Activated T-cell treated with anti-CD3 and anti-CD28 coated beads, Interleukin-2, amount 50 U/mL, for 4 hours (primary cell): Measurements from ENCODE around the gene TOR2A. TPM values are rescaled to one million over a fixed set of nuclear protein-coding genes. Genes with fewer than 3 reads are reported as not detected.

Experiments used
- ATAC-seq, 2 donors: fragments of 200-7000 bp; cut with Tn5 transposase; one replicate each; pipeline ENCODE4 v1.10.0; 2021
- DNase-seq: peaks from one replicate; pipeline ENCODE4 v3.0.0-alpha.2; 2020
- H3K27me3 Mint-ChIP-seq: one replicate; pipeline ENCODE4 v1.8.0; 2021; ENCODE audit warnings: low read depth, mixed read lengths
- H3K36me3 Mint-ChIP-seq: one replicate; pipeline ENCODE4 v1.8.0; 2022; ENCODE audit warnings: mixed read lengths; ENCODE audit not compliant: insufficient read depth
- H3K4me1 Mint-ChIP-seq: one replicate; pipeline ENCODE4 v1.8.0; 2021; ENCODE audit warnings: low read depth, mixed read lengths
- H3K4me3 Mint-ChIP-seq: one replicate; pipeline ENCODE4 v1.8.0; 2021; ENCODE audit warnings: mild to moderate bottlenecking, moderate library complexity, mixed read lengths
- H3K9me3 Mint-ChIP-seq: one replicate; pipeline ENCODE4 v1.8.0; 2021; ENCODE audit warnings: mixed read lengths
- total RNA-seq, 3 donors: library from RNA; stranded (reverse); gene quantifications; one replicate each; pipeline ENCODE4 v1.2.1, GENCODE V29; 2021

Gene TOR2A
- total RNA-seq, 3 donors from 2014 or later = 19.8 to 23.6 (median 20.1) TPM

DNA sequence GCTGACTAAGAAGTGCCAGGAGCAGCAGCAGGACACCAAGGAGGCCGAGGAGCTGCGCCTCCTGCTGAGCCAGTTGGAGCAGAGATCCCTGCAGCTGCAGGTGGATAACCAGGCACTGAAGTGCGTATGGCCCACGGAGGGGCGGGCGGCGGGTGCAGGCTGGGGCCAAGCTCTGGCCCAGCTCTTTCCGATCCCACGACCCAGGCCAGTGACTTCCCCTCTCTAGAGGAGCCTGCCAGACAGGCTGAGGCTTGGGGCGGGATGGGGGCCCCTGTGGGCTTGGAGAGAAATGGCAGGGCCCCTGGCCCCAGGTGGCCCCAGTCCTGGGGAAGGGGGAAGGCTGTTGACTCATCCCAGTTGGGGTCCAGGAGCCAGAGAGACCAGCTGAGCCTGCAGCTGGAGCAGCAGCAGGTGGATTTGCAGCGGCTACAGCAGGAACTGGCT lies 23.2 kb downstream of the TOR2A start:
- Mint-ChIP-seq H3K36me3 (no peaks in the 10 kb centered on the region), H3K9me3 (no peaks in the 10 kb centered on the region), H3K4me3 (no peak overlapping the region), H3K27me3 (no peaks in the 10 kb centered on the region), H3K4me1 (peaks cover 40% of the 10 kb centered on the region)
- ATAC-seq (no peak), DNase-seq (no peak)

DNA sequence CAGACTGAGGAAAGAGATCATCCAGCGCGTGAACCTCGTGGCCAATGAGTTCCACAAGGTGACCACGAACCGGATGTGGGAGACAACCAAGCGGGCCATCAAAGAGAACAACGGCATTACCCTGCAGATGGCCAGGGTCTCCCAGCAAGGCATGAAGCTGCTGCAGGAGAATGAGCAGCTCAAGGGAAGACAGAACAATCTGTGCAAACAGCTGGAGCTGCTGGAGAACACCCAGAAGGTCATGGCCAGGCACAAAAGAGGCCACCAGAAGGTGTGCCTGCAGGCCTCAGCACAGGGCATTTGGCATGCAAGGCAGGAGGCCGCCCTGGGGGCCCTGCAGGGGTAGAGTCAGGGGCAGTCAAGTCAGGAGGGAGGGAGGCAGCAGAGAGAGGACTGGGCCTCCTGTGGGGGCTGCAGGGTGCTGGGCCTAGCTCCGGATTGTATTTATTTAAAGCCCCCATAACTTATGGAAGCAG lies 23.8 kb downstream of the TOR2A start:
- ATAC-seq = no peak
- no peak for DNase-seq
- H3K4me1 Mint-ChIP-seq = peaks cover 39% of the 10 kb centered on the region
- H3K27me3 Mint-ChIP-seq = no peaks in the 10 kb centered on the region
- no peaks in the 10 kb centered on the region for H3K9me3 Mint-ChIP-seq
- no peaks in the 10 kb centered on the region for H3K36me3 Mint-ChIP-seq
- peak overlapping the region; percentile 35 for H3K4me3 Mint-ChIP-seq

DNA sequence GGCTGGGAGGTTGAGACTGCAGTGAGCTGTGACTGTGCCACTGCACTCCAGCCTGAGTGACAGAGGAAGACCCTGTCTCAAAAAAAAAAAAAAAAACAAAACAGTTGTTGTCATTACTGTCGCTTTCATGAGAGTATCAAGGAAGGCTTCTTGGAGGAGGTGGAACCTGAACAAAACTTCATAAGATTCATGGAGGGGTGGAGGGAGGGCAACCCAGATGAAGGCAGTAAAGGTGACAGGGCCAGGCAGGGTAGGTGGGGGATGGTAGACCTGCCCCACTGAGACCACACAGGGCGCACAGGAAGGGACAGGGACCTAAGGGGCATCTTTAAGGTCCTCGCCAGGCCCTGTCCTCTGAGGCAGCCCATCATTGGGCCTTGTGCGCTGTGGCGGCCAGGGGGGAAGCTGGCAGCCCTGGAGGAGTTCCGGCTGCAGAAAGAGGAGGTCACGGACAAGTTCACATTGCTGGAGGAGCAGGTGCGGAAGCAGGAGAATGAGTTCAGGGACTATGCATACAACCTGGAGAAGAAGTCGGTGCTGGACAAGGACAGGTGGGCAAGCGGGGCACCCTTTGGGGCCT lies 24.8 kb downstream of the TOR2A start:
- DNase-seq (no peak), ATAC-seq (no peak)
- no peaks in the 10 kb centered on the region for H3K27me3 Mint-ChIP-seq
- no peaks in the 10 kb centered on the region for H3K36me3 Mint-ChIP-seq
- H3K9me3 Mint-ChIP-seq = no peaks in the 10 kb centered on the region
- H3K4me3 Mint-ChIP-seq = no peak overlapping the region
- H3K4me1 Mint-ChIP-seq = peaks cover 31% of the 10 kb centered on the region

DNA sequence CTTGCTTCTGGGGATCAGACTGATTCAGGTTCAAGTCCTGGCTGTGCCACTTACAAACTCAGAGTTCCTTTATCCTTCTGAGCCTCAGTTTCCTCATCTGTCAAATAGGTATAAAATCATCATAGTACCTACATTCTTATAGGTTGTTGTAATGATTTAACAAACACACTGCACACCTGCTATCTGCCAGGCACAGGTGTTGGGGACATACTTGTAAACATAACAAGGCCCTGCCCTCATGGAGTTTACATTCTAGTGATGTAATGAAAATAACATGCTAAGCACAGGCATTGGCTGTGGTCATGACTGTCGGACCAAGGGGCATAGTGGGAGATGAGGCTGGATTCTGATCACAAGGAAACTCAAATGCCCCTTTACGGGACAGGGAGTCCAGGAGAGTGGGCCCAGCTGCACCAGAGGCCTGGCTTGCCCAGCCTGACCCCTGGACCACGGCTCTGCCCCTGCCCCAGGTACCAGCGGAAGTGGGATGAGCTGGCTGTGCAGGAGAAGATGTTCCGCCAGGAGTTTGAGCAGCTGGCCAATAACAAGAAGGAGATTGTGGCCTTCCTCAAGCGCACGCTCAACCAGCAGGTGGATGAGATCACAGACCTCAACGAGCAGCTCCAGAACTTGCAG lies 26.0 kb downstream of the TOR2A start:
- DNase-seq (no peak), ATAC-seq (no peak)
- Mint-ChIP-seq H3K9me3 (no peaks in the 10 kb centered on the region), H3K27me3 (no peaks in the 10 kb centered on the region), H3K36me3 (no peaks in the 10 kb centered on the region), H3K4me3 (no peak overlapping the region), H3K4me1 (peaks cover 27% of the 10 kb centered on the region)

DNA sequence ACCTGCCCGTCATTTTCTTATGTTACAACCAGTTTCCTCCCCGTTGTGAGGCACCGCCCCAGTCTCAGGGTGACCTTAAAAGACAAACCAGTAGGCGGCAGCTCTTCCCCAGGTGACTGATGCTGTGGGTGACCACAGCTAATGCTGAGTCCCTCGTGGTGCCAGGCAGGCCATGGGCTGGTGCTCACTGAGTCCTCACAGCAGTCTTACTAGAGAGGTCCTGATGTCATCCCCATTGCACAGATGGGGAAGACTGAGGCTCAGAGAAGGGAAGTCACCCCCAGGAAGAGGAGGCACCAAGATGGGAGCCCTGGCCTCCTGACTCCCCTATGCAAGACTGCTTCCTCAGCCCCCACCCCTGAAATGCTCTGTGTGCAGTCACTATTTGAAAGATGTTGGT lies 27.3 kb downstream of the TOR2A start:
- Mint-ChIP-seq H3K9me3 (no peaks in the 10 kb centered on the region), H3K4me1 (peaks cover 25% of the 10 kb centered on the region)
- no peak for DNase-seq

DNA sequence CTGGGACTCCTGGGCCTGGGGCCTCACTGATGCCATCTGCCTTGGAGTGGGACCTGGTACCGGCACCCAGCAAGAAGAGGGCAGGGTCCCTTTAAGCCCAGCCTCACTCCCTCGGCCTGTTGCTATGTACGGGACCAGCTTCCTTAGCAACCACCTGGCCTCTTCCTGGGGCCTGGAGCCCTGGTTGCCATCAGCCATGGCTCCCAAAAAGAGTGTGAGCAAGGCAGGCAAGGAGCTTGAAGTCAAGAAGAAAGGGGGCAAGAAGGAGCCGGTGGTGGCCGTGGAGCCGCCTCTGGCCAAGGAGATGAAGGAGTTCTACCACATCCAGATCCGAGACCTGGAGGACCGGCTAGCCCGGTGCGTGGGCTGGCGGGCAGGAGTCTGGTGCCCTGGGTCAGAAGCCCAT lies 28.3 kb downstream of the TOR2A start, which contains the start of gene CFAP157:
CFAP157 (plus strand) TSS at position 153 of the 406 bp plus-strand sequence; CDS start at position 197, 44 bp downstream.
- H3K9me3 Mint-ChIP-seq = no peaks in the 10 kb centered on the region
- no peak for ATAC-seq
- no peaks in the 10 kb centered on the region for H3K36me3 Mint-ChIP-seq

More for the DNA sequence above, 27.3 kb downstream of the TOR2A start:
- ATAC-seq = peak; percentile 54 to 70
- Mint-ChIP-seq H3K27me3 (no peaks in the 10 kb centered on the region), H3K36me3 (no peaks in the 10 kb centered on the region), H3K4me3 (no peak overlapping the region)

DNA sequence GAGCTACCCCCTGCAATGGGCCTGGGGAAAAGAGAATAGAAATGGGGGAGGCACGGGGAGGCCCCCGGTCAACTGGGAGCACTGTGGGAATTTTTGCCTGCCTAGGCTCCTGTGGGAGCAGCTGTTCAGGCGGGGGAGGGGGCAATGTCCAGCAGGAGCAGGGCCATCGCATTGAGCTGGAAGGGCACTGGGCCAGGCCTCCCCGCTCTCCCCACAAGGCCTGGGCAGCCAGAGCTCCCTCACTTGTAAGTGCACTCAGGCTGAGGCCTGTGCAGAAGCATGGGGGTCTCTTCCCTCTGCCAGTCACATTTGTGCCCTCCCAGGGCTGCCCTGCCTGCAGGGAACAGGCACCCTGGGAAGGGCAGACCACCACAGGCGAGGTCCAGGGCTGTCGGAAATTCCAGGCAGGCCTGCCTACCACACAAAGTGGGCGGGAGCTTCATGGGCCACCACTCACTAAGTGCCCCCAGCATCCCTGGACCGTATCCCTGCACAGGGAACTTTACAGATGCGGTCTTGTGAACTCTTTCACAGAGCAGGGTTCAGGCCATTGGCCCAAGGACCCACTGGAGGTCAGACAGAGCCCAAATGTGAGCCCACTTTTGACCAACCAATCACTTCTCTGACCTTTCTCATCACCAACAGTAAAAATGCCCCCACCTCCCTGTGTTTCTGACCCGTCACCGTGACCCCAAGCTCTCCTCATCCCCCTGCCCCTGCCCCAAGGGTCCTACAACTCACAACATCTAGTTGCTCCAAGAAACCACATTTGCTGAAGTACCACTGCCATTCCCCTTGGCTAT lies 29.3 kb downstream of the TOR2A start:
- Mint-ChIP-seq H3K9me3 (no peaks in the 10 kb centered on the region), H3K36me3 (no peaks in the 10 kb centered on the region), H3K4me1 (peaks cover 16% of the 10 kb centered on the region), H3K4me3 (no peak overlapping the region), H3K27me3 (no peaks in the 10 kb centered on the region)
- ATAC-seq (no peak), DNase-seq (no peak)

More for the DNA sequence above, 28.3 kb downstream of the TOR2A start, which contains the start of gene CFAP157:
- Mint-ChIP-seq H3K4me1 (peaks cover 25% of the 10 kb centered on the region), H3K27me3 (no peaks in the 10 kb centered on the region), H3K4me3 (no peak within 1 kb of the TSS)
- no peak for DNase-seq

DNA sequence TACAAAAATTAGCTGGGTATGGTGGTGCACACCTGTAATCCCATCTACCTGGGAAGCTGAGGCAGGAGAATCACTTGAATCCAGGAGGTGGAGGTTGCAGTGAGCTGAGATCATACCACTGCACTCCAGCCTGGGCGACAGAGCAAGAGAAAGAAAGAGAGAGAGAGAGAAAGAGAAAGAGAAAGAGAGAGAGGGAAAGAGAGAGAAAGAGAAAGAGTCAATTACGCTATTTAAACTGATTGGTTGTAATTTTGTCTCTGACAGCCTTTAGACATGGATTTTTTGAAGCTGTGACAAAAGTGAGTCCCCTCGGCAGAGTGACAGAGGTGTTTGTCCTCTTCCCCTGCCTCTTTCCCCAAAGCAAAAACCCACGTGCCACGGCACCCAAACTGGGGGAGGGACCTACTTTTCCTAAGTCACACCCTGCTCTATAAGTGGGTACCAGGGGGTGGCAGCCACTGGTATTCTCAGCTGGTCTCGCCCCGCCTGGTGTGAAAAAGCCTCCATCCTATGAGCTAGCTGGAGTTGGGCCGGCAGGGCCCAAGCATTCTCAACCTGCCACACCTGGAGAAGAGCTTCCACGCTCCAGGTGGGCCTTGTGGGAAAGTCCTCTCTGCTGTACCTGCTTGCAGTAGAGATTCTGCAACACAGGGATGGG lies 31.7 kb downstream of the TOR2A start:
- no peak for ATAC-seq
- Mint-ChIP-seq H3K36me3 (no peaks in the 10 kb centered on the region), H3K4me3 (no peak overlapping the region), H3K27me3 (peaks cover 2% of the 10 kb centered on the region), H3K9me3 (no peaks in the 10 kb centered on the region), H3K4me1 (peaks cover 21% of the 10 kb centered on the region)
- DNase-seq = no peak

DNA sequence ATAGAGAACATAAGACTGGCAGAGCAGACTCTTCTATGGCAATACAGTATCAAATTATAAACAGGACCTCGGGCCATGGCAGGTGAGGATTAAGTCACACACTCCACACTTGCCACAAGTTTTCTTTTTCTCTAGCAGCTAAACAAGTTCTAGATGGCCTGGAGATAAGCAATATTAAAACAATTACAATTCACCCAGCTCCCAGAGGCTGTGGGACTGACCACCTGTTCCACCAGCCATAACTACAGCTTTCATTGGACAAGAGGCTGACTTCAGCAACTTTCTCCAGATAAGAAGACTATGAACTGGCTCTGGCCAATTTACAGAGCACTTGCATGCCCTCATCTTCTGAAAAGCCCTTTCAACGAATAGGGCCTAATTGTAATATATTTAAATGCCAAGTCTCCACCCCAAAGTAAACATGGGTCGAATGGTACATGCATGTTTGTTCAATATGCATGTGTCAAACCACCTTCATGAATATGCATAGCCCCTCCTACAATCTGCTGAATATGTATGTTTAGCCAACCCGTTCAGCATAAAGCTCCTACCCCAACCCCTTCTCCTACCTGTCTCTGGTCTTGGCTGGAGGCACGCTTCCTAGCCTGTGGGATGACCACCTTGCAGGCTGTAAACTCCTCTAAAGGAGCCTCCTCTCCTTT lies 34.4 kb downstream of the TOR2A start:
- H3K4me1 Mint-ChIP-seq = peaks cover 13% of the 10 kb centered on the region
- no peak overlapping the region for H3K4me3 Mint-ChIP-seq
- DNase-seq = no peak
- no peaks in the 10 kb centered on the region for H3K9me3 Mint-ChIP-seq
- no peak for ATAC-seq
- H3K27me3 Mint-ChIP-seq = peaks cover 2% of the 10 kb centered on the region
- no peaks in the 10 kb centered on the region for H3K36me3 Mint-ChIP-seq

DNA sequence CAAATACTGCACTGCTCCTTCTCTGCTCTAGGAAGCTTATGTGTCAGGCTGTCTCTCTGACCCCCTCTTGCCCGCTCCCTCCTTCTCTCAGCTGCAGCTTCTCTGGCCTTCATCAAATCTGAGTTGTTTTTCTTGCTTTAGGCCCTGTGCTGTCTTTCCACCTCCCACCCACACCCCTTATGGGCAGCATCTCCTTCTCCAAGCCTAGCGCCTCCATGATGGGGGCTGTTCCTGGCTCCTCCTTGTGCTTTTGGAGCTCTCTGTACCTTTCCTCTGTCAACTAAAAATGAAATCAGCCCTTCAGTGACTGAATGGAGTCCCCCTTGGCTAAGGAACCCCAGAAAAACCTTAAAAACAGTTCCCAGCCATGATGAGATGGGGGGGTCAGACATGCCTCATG lies 35.0 kb downstream of the TOR2A start:
- peaks cover 2% of the 10 kb centered on the region for H3K27me3 Mint-ChIP-seq
- H3K36me3 Mint-ChIP-seq = no peaks in the 10 kb centered on the region
- no peak for DNase-seq
- H3K9me3 Mint-ChIP-seq = no peaks in the 10 kb centered on the region
- H3K4me3 Mint-ChIP-seq = no peak overlapping the region
- H3K4me1 Mint-ChIP-seq = peaks cover 13% of the 10 kb centered on the region
- ATAC-seq = no peak

DNA sequence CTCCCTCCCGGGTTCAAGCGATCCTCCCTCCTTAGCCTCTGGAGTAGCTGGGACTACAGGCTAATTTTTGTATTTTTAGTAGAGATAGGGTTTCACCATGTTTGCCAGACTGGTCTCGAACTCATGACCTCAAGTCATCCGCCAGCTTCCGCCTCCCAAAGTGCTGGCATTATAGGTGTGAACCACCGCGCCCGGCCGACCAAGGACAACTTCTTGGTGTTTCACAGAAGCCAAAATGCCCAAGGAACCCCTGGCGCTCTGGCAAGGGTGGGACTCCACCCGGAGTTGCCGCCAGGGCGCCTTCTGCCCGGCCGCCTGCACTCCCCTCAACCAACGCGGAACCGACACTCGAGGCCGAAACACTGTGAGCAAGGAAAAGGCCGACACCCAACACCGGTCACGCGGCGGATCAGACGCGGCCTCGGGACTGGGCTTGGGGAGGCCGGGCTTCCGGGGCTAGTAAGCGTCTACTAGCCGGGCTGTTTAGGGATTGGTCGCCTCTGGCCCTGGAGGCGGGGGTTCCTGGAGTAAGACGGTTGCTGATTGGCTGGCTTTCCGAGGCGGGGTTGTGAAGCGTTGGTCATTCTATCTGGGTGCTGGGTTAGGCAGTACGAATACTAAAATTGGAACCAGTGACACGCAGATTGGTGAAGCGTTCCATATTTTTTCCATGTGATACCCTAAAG lies 36.0 kb downstream of the TOR2A start:
- peak; percentile 100 for ATAC-seq
- Mint-ChIP-seq H3K4me1 (peaks cover 13% of the 10 kb centered on the region), H3K4me3 (peak overlapping the region; percentile 69), H3K27me3 (peaks cover 2% of the 10 kb centered on the region), H3K36me3 (no peaks in the 10 kb centered on the region), H3K9me3 (no peaks in the 10 kb centered on the region)
- peak; percentile 74 for DNase-seq

DNA sequence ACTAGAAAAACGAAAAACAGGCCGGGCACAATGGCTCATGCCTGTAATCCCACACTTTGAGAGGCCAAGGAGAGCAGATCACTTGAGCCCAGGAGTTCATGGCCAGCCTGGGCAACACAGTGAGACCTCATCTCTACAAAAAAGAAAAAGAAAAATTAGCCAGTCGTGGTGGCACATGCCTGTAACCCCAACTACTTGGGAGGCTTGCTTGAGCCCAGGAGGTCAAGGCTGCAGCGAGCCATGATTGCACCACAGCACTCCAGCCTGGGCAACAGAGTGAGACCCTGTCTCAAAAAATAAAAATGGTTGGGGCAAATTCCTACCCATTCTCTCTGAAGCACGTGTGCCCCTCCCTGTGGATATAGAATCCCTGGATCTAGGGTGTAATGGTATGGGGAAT lies 36.7 kb downstream of the TOR2A start:
- H3K4me3 Mint-ChIP-seq = no peak overlapping the region
- H3K36me3 Mint-ChIP-seq = no peaks in the 10 kb centered on the region
- DNase-seq (no peak), ATAC-seq (no peak)
- peaks cover 2% of the 10 kb centered on the region for H3K27me3 Mint-ChIP-seq
- H3K4me1 Mint-ChIP-seq = peaks cover 13% of the 10 kb centered on the region
- H3K9me3 Mint-ChIP-seq = no peaks in the 10 kb centered on the region

DNA sequence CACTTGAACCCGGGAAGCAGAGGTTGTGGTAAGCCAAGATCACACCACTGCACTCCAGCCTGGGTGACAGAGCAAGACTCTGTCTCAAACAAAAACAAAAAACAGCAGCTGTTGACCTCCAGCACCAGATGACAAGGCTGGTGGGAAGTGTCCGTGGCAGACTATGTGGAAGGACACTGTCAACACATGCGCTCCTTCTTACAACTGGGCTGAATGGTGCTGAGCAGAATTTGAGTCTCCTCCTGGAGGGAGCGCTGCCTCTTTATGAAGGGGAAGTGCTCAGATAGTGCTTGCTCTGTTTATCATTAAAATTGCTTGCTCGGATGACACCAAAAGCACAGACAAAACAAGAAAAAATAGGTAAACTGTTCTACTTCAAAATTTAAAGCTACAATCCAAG lies 37.5 kb downstream of the TOR2A start:
- peaks cover 13% of the 10 kb centered on the region for H3K4me1 Mint-ChIP-seq

More for the DNA sequence above, 37.5 kb downstream of the TOR2A start:
- Mint-ChIP-seq H3K36me3 (no peaks in the 10 kb centered on the region), H3K4me3 (no peak overlapping the region), H3K9me3 (no peaks in the 10 kb centered on the region), H3K27me3 (peaks cover 2% of the 10 kb centered on the region)
- no peak for ATAC-seq
- no peak for DNase-seq
